HG02610 (cell line): ENCODE data around the gene EFCC1.
A peak's percentile ranks its signal among the peaks of the same experiment; 100 is the strongest.
"Not testable (repeated sequence)": the region's sequence is repeated elsewhere in the genome, so short reads cannot be mapped to it uniquely, and the experiment has no call there.

Experiments used
- ATAC-seq: cut with Tn5 transposase; IDR thresholded peaks from one replicate; pipeline ENCODE4 v1.9.1; 2021; ENCODE audit warnings: mild to moderate bottlenecking, moderate library complexity; ENCODE audit not compliant: unreplicated experiment

The EFCC1 gene

DNA sequence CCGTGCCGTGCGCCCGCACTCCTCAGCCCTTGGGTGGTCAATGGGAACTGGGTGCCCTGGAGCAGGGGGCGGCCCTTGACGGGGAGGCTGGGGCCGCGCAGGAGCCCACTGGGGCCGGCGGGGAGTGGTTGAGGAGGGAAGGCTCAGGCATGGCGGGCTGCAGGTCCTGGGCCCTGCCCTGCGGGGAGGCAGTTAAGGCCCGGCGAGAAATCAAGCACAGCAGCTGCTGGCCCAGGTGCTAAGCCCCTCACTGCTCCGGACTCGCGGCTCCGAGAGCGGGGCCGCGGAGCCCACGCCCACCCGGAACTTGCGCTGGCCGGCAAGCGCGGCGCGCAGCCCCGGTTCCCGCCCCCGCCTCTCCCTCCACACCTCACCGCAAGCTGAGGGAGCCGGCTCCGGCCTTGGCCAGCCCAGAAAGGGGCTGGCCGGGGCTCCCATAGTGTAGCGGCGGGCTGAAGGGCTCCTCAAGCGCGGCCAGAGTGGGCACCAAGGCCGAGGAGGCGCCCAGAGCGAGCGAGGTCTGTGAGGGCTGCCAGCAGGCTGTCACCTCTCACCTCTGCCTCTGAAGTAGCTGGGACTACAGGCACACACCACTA is 67.3 kb downstream of the EFCC1 start:
- no peak for ATAC-seq

DNA sequence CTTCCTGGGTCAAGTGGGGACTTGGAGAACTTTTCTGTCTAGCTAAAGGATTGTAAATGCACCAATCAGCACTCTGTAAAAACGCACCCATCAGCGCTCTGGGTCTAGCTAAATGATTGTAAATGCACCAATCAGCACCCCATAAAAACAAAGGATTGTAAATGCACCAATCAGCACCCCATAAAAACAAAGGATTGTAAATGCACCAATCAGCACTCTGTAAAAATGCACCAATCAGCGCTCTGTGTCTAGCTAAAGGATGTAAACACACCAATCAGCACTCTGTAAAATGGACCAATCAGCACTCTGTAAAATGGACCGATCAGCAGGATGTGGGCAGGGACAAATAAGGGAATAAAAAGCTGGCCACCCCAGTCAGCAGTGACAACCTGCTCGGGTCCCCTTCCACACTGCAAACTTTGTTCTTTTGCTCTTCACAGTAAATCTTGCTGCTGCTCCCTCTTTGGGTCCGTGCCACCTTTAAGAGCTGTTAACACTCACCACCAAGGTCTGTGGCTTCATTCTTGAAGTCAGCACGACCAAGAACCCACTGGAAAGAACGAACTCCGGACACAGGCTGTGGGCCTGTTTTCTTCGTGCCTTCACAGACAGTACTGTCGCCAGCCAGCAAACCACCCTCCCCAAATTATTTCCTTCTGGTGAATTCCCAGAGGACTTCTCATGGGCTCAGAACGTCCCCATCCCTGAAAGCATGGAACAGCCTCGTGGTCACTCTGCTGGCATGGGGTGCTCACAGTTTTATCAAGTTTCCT is 68.4 kb downstream of the EFCC1 start:
- not testable (repeated sequence) for ATAC-seq

DNA sequence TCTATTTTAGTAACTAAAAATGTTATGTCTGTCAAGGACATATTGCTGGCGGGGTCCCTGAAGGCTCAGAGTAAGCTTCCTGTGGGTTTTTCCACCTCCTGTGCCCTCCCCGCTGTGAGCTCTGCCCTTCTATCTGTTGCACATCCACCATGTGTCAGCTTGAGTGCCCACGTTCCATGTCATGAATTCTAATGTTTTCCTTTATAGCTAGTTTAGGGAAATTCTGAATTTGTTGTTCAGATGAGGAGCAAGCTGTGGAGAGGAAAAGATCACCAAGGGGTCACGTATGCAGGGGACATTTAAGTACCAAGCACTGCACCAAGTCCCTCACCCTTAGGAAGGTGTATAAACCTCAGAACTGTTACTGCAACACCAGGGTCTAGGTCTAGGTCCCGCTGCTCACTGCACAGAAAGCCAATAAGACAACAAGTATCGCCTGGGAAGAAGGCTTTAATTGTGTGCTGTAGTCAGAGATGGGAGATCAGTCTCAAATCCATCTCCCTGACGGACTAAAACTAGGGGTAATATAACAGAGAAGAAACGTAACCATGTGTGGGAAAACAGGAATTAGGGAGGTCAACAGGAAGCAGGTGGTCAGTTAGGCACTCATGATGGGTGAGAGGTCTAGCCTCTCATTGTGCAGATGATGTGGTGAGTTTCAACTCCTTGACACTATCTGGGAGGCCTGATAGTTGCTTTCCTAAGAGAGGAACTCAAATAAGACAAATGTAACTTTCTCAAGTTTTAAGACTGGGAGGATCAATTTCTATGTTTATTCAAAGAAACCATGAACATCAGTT is 69.2 kb downstream of the EFCC1 start:
- ATAC-seq, result no peak

DNA sequence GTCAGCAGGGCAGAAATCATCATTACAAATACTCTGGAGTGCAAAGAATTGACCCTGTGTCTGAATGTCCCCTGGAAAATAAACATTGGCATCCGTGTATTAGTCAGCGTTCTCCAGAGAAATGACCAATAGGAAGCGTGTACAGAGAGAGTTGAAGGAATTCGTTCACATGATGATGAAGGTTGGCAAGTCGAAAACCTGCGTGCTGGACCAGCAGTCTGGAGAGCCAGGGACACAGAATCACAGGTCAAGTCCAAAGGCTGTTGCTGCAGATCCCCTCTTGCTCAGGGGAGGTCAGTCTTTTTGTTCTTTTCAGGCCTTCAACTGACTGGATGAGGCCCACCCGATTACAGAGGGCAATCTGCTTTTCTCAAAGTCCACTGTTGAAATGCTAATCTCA is 76.1 kb downstream of the EFCC1 start:
- ATAC-seq, result no peak

DNA sequence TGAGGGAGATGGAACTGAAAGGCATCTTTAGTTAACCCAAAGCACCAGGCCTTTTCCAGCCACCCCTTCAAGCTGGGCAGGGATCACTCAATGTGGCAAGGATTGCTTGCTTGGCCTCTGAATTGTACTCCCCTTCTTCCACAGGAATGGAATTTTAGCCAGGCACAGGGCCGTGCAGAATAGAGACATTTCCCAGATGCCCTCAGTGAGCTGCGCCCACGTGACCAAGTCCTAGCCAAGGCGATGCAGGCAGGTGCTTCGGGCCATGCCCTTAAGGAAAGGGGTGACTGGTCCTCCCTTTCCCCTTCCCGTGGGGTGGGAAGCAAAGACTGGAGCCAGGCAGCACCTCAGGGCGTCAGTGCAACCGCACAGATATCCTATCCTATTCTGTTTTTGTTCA is 77.4 kb downstream of the EFCC1 start:
- ATAC-seq, result no peak

DNA sequence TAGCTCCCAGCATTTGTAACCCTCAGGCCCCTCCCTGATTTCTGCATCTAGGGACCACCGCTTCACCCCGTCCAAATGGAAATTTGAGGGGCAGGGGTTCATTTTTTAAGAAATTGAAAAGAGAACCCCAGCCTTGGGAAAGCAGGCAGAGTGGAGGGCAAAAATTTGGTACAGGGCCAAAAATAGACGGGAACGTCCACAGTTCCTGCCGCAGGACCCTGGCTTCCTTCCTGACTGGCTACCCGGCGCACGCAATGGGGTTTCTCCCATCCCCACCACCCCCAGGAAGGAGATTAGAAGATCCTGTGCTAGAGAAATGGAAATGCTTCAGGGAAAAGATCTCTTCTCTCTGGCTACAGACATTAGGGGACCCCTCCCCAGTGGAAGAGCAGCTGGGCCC is 80.4 kb downstream of the EFCC1 start:
- ATAC-seq, result no peak

DNA sequence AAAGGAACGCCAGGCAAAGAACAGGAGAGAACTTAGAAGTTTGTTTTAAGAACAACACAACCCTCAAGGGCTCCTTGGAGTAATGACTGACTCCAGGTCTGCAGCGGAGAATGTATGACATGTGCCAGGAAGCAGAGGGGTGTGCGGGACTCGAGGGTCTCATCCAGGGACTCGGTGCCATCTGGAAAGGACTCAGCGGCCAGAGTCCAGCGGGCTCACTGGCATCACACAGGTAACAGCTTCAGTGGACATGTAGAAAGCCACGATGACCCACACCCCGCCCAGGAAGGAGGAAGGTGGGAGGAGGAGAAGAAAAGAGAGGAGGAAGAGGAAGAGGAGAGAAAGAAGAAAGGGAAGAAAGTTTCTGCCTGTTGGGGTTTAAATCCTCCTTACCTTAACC is 80.9 kb downstream of the EFCC1 start:
- no peak for ATAC-seq

DNA sequence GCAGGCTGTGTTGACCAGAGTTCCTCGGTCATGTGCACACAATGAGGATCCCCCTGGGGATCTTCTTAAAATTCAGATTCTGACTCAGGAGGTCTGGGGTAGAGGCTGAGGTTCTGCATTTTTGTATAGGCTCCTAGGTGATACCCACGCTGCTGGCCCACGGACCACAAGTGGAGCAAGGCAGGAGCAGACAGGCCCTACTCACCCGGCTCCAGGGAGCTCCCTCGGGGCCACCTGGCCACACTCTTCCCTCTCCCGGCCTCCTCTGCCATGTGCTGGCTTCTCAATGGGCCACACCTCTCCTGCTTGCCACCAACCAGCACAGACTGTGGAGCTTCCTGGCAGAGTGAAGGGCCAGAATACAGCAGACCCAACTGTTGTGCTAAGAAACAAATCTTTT is 83.4 kb downstream of the EFCC1 start:
- ATAC-seq, result no peak

DNA sequence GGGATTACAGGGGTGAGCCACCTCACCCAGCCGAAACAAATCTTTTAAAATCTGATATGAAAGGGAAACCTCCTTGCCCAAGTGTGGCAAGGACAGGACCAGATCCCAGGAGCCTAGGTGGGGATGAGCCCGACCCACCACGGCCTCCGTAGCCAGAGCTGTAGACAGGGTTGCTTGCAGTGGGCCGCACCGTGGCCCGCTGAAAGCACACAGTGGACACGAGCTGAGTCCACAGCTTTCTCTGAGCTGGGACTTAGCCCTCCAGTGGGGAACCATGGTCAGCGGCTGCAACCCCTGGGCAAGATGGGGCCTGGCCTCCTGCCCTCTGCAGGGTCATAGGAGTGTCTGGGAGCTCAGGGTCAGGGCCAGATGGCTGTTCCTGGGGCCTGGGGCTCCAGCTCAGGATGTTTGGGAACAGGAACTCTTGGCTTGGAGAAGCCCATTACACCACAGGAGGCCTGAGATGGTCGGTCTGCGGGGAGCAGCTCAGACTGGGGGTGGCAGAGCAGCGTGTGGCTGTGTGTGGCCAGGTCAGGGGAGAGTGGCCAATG is 84.1 kb downstream of the EFCC1 start:
- ATAC-seq, result no peak

DNA sequence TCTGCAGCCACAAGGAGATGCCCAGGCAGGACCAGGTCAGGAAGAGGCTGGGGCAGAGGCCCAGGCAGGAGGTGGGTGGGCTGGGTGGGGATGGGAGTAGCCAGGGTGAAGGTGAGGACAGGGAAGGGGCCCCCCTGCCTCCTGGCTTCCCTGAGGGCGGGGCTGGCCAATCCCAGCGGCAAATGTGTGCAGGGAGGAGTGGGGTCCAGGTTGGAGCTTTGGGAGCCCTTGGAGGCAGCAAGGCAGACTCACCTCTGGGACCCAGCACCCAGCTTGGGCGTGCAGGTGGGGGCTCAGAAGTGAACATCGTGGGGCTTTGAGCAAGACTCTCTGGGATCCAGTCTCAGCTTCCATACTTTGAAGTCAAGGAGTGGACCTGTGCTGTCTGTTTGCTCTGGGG is 84.7 kb downstream of the EFCC1 start:
- no peak for ATAC-seq

DNA sequence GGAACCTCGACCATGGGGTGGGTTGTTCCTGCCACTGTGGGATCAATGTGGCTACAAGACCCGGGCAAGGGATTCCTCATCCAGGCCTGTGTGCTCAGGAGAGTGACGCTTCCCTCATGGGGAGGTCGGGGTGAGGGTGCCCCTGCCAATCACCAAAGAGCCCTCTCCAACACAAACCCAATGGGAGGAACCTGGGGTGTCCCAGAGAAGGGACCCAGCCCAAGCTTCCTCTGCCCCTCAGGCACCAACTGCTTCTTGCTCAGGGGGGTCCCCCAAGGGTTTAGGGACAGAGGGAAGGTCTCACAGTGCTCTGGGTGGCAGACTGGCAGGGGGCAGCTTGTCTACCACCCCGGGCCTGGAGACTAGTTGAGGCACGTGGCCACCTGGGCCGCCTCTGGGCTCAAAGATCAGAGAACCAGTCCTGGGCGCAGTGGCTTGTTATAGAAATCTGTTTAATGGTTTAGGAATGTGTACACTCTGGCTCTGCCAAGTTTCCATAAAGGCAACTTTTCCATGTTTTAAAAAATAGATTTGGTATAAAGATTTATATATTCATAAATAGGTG is 86.1 kb downstream of the EFCC1 start:
- ATAC-seq, result no peak

DNA sequence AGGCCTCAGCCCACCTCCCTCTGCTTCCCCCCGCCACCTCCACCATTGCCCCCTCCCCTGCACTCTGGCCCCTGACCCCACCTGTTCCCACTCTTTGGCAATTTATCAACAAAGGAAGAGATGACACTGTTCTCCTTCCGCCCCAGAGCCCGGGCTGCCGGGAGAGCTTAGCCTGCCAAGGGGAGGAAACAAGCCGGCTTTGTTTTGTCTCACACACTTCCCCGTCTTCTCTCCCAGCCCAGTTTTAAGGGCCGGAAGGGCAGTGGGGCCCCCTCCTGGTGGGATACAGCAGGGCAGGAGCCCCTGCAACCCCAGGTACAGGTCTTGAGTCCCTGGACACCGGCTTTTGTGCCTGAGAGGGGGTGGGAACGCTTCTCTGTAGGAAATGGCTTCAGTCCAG is 86.8 kb downstream of the EFCC1 start:
- ATAC-seq, result peak; percentile 36

DNA sequence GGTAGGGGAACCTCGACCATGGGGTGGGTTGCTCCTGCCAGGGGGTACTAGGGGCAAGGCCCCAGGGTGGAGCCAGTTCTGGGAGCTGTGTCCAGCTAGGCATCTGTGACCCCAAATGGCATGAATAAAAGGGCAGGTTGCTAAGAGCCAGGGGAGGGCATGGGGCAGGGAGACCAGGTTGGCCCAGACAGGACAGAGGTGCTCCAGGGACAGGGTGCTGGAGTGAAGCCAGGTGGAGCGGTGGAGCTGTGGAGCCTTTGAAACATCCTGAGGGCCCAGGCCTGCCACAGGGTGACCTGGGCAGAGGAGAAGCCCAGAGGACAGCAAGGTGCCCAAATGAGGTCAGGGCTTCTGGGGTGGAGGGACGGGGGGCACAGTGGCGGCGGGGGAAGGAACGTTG is 87.2 kb downstream of the EFCC1 start:
- ATAC-seq, result peak; percentile 12
